ENCODE data around the gene SSX2IP. TPM values are rescaled to one million over a fixed set of nuclear protein-coding genes. Genes with fewer than 3 reads are reported as not detected.
A peak's percentile ranks its signal among the peaks of the same experiment; 100 is the strongest.
"Not testable (repeated sequence)": the region's sequence is repeated elsewhere in the genome, so short reads cannot be mapped to it uniquely, and the experiment has no call there.

The SSX2IP gene, protein sequence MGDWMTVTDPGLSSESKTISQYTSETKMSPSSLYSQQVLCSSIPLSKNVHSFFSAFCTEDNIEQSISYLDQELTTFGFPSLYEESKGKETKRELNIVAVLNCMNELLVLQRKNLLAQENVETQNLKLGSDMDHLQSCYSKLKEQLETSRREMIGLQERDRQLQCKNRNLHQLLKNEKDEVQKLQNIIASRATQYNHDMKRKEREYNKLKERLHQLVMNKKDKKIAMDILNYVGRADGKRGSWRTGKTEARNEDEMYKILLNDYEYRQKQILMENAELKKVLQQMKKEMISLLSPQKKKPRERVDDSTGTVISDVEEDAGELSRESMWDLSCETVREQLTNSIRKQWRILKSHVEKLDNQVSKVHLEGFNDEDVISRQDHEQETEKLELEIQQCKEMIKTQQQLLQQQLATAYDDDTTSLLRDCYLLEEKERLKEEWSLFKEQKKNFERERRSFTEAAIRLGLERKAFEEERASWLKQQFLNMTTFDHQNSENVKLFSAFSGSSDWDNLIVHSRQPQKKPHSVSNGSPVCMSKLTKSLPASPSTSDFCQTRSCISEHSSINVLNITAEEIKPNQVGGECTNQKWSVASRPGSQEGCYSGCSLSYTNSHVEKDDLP
- total RNA-seq: 10 to 100 TPM; 12.6 to 14.0 TPM
- long read RNA-seq, full-length matches to known transcripts: 10 of 17 reads
- long read RNA-seq, partial matches to known transcripts: 0 of 17 reads
- long read RNA-seq, other reads (novel, unspliced or antisense): 7 of 17 reads

DNA sequence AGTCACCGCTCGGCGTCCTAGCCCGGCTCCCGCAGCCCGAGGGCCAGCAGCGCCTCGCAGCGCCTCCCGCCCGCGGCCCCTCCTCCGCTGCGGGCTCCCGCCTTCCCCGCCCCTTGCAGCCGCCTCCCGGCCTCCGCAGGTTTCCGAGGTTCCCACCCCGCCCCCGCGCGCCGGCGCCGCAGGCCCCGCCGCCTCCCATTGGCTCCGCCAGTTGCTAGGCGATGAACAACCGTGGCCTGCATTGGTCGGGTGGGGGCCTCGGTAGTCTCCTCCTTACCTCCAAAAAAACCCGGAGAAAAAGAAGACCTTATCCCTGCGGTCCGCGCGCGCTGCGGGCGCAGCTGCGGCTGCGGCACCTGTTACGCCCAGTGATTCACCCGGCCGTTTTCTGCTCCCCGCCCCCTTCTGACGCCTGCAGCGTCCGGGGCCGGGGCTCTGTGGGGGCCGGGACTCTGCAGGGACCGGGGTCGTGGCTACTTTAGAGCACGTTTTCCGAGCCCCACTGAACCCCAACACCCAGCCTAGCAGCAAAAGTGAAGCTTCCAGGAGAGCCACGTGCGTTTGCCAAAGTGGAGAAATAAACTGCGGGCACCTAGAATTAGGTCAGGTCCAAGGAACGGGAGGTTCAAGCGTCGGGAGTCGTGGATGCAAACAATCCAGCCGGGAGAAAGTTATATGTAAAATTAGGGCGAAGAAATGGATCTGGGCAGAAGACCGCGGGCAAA lies at the start of gene SSX2IP:
TSS of gene SSX2IP (minus strand) at position 65 of the 725 bp plus-strand sequence. CDS start 19,242 bp downstream, outside the sequence.
- intact Hi-C loops (cut with DNase I, micrococcal nuclease): no loop called here
- peak; percentile 98 for DNase-seq
- peak; percentile 95 for ATAC-seq

DNA sequence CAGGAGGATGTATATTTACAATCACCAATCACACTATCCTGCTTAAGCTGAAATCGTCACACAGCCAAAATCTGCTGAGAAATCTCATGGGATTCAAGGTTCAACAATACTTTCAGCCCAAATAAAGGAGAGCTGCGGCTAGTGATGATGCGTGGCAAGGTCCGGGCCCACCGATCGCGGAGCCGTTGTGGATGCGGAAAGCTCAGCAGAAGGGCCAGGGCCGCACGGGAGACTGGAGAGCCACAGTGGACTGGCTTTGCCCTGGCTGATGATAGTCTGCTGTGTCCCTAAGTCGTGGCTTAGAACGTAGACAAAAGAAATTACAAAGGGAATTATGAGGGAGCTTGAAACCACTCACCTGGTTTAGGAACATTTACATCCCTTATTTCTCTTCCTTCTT lies 48.0 kb upstream of the SSX2IP start:
- no peak for ATAC-seq
- no peak for DNase-seq

DNA sequence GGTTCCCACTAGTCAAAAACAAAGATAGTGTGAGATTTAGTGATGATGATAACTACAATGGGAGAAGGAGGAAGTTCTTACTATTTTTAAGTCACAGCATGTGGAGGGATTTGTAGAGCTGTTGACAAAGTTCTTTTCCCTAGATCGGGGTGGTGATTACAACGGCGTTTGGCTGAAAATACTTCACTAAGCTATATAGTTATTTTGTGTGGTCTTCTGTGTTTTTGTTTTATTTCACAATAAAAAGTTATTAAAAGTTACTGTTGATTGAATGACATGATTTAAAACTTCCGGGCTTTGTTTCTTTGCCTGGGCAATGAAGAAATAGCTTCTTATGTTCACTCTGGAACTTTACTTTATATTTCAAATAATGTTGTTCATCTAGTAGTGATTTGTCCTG lies 47.3 kb upstream of the SSX2IP start:
- DNase-seq (no peak), ATAC-seq (no peak)
- intact Hi-C loops (cut with DNase I, micrococcal nuclease): no loop called here

More for the DNA sequence above, 48.0 kb upstream of the SSX2IP start:
- intact Hi-C loops (cut with DNase I, micrococcal nuclease): no loop called here

DNA sequence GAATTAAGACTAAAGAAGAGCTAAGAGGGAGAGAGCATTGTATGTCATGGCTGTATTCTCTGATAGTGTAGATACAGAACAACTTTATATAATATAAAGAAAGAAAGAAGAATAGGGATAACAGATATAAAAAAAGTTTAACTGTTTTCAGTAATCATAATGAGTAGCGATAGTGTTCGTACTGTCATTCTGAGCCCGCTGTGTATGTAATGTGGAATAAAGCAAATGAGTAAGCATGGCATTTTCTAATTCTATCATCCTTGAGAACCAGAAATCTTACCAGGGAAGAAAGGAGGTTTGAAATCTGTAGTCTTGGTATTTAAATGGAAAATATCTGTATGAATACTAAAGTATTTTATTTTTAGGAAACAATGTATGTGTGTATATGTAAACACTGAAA lies 46.7 kb upstream of the SSX2IP start:
- DNase-seq (no peak), ATAC-seq (no peak)
- intact Hi-C loops (cut with DNase I, micrococcal nuclease): no loop called here

DNA sequence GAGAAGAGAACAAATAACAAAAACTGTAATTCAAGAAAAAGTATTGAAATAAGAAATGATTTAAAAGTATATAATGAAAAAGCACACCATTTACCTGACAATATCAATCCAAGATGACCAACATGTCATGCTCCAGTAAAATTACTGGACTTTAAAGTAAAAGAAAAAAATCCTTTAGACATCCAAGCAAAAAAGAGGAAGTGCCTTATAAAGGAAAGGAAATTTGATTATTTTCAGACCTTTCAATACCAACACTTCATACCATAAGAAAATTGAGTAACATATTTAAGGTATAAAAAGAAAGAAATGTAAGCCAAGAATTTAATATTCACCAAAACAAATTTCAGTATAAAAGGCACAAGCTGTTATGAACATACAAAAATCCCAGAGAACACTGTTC lies 46.2 kb upstream of the SSX2IP start:
- intact Hi-C loops (cut with DNase I, micrococcal nuclease): no loop called here
- DNase-seq (no peak), ATAC-seq (no peak)

DNA sequence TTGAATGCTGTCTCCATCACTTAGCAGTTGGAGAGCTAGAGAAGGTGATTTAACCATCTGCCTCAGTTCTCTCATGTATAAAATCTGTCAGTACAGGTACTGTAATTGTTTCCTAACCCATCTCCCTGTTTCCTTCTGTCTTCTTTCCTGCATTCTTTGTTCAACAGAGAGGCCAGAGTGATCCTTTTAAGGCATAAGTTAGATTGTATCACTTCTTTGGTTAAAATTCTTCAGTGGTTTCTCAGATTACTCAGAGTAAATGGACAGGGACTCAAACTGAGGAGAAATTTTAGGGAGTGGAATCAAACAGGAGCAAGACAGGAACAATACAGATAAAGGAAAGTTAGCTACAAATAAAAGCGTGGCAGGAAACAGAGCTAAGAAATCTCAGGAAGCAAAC lies 45.2 kb upstream of the SSX2IP start:
- ATAC-seq: no peak
- no peak for DNase-seq
- intact Hi-C loops (cut with DNase I, micrococcal nuclease): no loop called here

DNA sequence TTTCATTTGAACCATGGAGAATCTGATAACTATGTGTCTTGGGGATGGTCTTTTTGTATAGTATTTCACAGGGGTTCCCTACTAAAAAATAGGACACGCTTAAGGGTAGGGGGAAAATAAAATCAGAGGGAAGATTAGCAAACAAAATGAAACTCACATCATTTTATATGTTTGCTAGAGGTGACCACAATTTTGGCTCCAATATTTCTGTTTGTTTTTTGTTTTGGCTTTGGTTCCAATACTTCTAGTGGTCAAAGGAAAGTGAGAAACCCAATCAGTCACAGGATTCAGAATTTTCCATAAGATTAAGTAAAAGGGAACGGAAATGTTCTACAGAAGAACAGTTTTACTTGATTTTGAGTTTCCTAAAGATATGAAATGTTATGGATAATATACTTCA lies 42.3 kb upstream of the SSX2IP start:
- intact Hi-C loops (cut with DNase I, micrococcal nuclease): no loop called here
- ATAC-seq (no peak), DNase-seq (no peak)

DNA sequence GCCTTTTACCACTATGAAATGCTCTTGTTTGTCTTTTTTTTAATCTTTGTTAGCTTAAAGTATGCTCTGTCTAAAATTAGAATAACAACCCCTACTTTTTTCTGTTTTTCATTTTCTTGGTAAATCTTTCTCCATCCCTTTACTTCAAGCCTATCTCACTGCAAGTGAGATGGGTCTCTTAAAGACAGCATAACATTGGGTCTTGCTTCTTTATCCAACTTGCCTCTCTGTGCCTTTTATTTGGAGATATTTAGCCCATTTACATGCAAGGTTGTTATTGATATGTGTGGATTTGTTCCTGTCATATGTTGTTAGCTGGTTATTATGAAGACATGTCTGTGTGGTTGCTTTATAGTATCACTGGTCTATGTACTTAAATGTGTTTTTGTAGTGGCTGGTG lies 41.3 kb upstream of the SSX2IP start:
- DNase-seq: no peak
- intact Hi-C loops (cut with DNase I, micrococcal nuclease): no loop called here
- ATAC-seq: no peak

DNA sequence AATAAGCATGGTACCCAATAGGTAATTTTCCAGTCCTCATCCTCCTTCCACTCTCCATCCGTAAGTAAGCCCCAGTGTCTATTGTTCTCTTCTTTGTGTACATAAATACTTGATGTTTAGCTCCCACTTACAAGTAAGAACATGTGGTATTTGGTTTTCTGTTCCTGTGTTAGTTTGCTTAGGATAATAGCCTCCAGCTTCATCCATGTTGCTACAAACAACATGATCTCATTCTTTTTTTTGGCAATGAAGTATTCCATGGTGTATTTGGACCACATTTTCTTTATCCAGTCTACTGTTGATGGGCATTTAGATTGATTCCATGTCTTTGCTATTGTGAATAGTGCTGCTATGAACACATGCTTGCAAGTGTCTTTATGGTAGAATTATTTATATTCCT lies 37.5 kb upstream of the SSX2IP start:
- ATAC-seq; DNase-seq; intact Hi-C loops (cut with DNase I, micrococcal nuclease): not testable (repeated sequence)

DNA sequence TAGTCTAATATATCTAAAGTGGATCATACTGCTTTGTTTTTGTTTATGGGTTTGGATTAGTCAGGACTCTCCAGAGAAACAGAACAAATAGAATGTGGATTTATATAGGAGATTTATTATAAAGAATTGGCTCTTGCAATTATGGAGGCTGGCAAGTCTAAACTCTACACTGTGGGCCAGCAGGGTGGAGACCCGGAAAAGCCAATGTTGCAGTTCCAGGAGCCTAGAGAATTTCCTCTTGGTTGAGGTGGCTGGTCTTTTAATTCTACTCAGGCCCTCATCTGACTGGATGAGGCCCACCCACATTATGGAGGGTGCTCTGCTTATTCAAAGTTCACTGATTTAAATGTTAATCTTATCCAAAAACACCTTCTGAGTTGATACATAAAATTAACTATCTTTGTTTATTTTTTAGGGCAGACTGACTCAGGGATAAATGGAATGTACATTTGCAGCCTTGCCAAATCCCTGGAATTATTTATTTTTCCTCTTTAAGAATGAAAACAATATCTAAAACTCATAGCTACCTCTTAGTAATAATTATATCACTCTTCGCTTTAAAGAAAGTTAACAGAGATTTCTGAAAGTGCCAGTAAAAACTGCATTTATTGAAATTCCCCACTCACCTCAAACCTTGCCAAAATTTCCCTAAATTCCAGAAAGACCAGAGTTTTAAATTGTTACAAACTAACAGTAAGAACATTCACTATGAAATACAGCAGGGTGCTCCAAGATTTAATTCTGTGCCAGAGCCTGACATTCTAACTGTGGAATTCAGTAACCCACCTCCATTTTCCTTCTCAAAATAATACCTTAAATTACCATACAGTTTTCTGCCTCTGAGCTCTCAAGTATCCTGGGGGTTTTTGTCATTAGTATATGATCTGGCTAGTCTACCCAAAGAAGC lies 36.6 kb upstream of the SSX2IP start:
- intact Hi-C loops (cut with DNase I, micrococcal nuclease): no loop called here
- no peak for DNase-seq
- no peak for ATAC-seq

DNA sequence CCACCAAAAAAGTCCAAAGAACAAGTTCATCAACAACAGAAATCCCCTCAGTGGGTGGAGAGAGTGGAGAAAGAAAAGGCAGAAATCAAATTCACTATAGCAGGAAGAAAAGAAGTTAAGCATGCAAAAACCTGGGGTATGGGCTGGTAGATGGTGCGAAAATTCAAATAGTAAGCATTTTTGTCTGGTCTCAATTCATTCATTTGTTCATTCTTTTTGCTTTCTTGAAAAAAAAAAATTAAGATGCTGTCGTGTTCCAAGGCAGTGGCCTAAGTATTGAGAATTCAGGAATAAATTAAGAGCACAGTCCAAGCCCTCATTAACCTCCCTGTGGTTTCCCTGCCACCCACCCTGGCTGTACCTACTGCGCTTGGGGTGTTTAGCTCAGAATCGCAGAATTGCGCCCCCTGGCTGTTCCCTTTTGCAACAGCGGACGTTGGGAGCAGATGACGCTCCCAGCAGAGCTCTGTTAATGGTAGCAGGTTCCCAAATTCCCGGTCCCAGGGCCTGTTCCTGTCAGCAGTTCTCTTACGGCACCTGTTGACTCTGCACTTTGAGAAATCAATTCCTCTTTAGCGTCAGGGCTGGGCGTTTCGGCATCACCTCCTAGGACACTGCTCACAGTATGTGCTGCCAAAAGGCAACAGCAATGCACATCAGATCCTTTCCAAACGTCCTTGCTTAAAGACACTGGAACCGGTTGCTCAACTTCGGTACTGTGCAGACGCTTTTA lies 34.0 kb upstream of the SSX2IP start:
- intact Hi-C loops (cut with DNase I, micrococcal nuclease): no loop called here
- peak in 1 of 2 donors; percentile 17 for DNase-seq
- ATAC-seq: no peak

DNA sequence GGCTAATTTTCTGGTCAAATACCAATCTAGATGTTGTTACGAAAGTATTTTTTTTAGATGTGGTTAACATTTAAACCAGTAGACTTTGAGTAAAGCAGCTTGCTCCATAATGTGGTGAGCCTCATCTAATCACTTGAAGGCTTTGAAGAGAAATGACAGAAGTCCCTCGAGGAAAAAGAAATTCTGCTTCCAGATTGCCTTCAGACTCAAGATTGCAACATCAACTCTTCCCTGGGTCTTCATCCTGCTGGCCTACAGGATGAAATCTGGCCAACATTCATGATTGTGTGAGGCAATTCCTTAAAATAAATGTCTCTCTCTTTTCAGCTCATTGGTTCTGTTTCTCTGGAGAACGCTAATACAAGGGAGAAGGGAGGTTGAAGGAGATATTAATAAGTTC lies 32.5 kb upstream of the SSX2IP start:
- DNase-seq (no peak), ATAC-seq (no peak)
- intact Hi-C loops (cut with DNase I, micrococcal nuclease): no loop called here

DNA sequence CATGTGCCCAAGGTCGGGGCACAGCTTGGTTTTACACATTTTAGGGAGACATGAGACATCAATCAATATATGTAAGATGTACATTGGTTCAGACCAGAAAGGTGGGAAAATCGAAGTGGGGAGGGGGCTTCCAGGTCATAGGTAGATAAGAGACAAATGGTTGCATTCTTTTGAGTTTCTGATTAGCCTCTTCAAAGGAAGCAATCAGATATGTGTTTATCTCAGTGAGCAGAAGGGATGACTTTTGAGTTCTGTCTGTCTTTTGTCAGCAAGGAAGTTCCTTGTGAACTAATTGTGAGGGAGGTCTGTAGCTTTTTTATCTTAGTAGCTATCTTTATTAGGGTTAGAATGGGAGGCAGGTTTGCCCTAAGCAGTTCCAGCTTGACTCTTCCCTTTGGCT lies 31.6 kb upstream of the SSX2IP start:
- DNase-seq; ATAC-seq; intact Hi-C loops (cut with DNase I, micrococcal nuclease): not testable (repeated sequence)

DNA sequence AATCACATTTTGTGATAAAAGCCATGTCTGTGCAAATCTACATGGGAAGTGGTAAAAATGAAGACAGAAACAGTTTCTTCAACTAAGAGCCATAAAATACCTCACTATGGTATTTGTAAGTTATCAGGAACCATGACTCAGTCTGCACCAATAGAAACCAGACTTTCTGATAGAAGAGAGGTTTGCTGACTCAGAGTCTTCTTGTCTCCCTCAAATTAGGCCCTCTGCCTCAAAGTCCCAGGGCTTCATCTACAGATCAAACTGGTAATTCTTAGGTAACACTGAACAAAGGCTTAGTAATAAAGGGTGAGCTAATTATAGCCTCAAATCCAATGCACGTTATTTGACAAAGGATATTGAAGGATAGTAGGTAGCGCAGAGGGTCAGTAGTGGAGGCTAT lies 30.9 kb upstream of the SSX2IP start:
- ATAC-seq (no peak), DNase-seq (no peak)
- intact Hi-C loops (cut with DNase I, micrococcal nuclease): no loop called here

DNA sequence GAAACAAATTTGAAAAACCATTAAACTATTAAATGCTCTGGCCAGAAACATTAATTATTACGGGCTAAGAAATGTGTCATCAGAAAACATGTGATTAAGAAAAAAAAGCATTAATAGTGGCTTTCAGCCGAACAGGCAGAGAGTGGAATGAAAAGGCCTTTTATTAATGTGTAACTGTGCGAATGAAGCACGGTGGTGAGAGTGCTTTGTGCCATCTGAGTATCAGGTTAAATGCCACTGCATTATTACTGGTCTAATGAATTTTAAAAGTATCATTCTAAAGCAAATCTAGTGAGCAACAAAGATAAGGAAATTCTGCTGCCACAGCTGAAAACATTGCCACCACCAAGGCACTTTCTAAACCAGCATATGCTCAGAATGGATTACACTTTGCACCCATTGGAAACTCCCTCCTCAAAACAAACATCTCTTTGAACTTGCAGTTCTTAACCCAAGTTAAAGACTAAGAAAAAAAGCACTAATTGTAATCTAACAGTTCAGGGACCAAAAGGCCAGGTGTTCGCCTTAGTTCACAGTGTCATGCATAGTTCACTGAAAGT lies 30.0 kb upstream of the SSX2IP start:
- DNase-seq (no peak), ATAC-seq (peak; percentile 81)
- intact Hi-C loops (cut with DNase I, micrococcal nuclease): no loop called here

DNA sequence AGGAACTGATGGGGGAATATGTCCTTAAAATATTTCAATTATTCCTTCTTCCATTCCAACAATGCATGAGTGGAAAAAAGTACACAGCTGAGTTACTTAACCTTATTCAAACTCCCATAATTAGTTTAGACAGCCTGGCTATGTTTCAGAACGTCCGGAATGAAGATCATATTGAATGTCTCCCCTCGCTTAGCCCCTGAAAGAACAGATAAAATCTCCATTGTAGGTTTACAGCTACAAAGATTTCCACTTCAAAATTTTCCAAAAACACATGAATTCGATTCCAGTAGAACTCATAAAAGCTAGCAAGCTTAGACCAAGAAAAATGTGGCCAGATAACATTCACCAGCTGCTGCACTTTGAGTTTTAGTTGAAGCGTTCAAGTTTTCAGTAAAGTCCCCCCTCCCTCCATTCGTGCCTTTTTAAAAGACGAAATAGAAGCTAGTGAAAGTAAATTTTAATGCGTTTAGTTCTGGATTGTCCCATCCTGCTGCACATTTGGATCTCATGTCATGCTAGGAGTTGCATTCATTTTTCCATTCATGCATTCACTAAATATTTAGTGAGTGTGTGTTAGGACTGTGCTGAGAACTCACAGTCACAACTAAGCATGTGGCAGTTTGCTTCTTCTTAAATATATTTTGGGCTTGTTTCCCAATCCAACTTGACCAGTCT lies 29.4 kb upstream of the SSX2IP start:
- no peak for DNase-seq

DNA sequence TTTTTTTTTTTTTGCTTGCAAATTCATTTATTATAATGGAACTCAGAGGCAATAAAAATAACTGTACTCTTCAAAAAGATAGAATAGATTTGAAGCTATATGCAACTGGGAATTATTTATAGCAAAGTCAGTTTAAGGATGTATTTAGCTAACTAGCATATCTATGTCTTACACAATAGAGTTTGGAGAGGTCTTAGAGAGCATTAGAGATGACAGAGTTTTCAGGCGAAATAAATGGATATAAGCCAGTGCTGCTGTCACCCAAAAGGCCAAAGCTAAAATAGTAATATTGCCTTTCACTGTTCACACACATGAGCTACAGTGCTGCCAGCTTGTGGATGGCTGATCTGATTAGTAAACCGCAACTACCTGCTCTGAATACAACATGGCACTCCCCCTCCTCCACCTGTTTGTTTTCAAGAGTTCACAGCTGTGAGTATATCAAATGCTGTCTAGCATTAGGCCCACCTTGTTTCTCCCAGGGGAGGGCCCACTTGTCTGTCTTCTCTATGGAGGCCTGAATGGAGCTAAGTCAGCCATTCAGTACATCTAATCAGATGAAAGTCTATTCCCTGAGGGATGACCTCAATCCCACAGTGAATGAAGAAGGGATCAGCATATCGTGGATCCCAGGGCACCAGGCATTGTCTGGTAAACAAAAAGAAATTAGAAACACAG lies 25.2 kb upstream of the SSX2IP start:
- intact Hi-C loops (cut with DNase I, micrococcal nuclease): no loop called here
- no peak for ATAC-seq
- DNase-seq: no peak

More for the DNA sequence above, 29.4 kb upstream of the SSX2IP start:
- intact Hi-C loops (cut with DNase I, micrococcal nuclease): no loop called here
- no peak for ATAC-seq
